HG03175 (cell line): ENCODE data around the gene PCCB.
"Not testable (repeated sequence)": the region's sequence is repeated elsewhere in the genome, so short reads cannot be mapped to it uniquely, and the experiment has no call there.

Experiments
- ATAC-seq: cut with Tn5 transposase; IDR thresholded peaks from one replicate; pipeline ENCODE4 v1.9.1; 2021; ENCODE audit warnings: mild to moderate bottlenecking, moderate library complexity; ENCODE audit not compliant: unreplicated experiment

The PCCB gene

DNA sequence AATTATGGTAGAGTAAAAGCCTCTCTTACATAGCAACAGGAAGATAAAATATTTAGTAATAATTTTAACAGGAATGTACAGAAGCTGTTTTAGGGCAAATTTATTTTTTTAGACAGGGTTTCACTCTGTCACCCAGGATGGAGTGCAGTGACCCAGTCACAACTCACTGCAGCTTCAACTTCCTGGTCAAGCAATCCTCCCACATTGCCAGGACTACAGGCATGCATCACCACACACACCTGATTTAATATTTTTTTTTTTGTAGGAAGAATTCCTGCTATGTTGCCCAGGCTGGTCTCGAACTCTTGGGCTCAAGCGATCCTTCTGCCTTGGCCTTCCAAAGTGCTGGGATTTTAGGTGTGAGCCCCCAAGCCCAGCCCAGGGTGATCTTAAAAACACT, 61.1 kb downstream of the PCCB start:
- no peak for ATAC-seq

DNA sequence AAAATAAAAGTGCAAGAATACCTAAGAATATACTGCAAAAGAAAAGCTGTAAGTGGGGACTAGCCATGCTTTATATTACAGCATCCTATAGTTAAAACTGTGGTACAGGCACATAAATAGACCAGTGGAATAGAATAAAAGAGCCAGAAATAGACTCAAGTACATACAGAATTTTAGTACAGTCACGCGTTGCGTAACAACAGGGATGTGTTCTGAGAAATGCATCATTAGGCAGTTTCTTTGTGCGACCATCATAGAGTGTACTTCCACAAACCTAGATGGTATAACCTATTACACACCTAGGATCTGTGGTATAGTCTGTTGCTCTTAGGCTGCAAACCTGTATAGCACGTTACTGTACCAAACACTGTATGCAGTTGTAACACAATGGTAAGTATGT, 61.8 kb downstream of the PCCB start:
- ATAC-seq: no peak

DNA sequence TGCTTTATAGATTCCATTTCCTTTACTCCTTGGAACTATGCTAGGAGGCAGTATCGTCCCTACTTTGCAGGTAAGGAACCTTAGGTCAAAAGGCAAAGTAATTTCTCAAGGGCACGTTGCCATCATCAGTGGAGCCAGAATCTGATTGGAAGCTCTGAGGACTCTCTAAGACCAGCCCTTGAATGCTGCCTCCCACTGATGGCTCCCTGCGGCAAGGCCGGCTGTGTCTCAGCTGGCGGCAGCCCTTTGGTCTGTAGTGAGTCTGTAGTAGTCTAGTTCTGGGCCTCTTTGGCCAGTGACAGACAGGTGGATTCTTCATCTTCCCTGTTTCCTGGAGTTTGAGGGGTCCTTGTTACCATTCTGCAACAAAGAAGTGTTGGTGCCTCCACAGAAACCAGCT, 76.2 kb downstream of the PCCB start:
- no peak for ATAC-seq

DNA sequence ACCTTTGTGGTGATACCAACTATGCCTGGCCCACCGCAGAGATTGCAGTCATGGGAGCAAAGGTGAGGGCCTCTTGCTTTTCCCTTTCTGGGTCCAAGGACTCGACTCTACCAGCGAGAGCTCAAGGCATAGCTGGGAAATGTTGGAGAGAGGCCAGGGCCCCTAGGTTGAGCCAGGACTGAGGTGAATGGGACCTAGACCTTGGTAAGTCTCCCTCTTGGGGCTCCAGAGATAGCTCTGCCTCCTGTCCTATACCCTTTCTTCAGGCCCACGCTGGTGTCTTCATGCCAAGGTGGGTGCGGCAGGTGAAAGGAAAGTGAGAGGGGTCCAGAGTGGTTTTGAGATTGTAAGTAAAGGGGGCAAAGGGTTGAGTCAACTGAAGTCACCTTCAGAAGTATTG, 77.5 kb downstream of the PCCB start:
- no peak for ATAC-seq

DNA sequence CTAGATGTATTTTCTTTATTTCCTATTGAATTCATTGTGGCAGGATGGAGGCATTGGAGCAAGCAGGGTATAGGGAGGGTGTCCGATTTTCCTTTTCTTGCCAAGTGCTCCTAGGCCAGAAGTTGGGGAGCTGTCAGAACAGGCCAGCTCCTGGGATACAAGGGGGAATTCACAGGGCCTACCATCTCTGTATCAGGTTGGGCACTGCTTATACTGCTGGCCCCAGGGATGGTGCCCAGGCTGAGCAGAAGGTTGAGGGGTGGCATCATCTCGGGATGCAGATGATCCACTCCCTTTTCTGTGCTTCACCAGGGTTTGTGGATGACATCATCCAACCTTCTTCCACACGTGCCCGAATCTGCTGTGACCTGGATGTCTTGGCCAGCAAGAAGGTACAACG, 79.5 kb downstream of the PCCB start:
- no peak for ATAC-seq

DNA sequence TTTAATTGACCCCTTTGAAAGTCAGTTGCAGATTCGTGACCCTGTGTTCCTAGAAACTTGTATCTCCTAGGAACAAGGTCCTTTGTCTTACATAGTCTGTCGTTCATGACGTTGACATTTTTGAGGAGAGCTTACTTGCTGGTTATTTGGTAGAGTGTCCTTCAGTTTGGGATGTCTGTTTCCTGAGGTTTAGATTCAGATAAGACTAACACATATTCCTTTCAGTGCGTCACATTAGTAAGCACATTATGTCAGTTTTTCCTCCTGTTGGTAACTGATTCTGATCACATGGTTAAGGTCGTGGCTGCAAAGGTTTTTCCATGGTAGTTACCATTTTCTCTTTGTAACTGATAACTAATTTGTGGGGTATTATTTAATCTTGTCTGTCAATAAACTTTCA, 80.8 kb downstream of the PCCB start:
- ATAC-seq: no peak

DNA sequence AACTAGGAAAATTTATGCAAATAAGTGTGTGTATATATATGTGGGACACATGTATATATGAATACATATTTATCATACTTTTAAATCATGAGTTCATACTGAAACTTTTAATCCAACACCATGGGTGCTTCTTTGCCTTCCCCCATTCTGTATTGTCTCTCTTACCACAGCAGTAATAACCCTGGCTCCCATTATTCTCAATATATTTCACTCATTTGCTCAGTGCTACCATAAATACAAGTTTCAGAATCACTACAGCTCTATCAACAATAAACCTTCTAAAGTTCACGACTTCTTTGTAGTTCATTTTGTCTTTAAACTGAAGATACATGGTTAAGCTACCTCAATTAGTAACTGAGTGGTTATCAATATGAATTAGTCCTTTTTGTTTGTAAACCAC, 82.2 kb downstream of the PCCB start:
- no peak for ATAC-seq

DNA sequence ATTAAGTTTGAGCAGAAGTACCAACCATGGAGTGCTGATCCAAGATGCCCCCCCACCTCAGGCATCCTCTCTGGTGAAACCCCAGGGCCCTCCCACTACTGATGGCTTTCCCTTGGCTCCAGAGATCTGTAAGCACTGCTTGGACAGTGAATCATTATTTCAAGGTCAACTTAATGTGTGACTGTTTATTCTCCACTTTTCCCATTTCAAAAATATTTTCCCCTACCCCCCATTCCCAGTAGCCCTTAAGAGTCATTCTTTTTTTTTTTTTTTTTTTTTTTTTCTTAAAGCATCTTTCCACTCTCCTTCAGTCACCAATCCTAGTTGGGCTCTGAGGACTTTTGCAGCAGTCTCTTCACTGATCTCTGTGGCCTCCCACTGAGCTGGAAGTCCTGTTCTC, 82.6 kb downstream of the PCCB start:
- ATAC-seq: no peak

DNA sequence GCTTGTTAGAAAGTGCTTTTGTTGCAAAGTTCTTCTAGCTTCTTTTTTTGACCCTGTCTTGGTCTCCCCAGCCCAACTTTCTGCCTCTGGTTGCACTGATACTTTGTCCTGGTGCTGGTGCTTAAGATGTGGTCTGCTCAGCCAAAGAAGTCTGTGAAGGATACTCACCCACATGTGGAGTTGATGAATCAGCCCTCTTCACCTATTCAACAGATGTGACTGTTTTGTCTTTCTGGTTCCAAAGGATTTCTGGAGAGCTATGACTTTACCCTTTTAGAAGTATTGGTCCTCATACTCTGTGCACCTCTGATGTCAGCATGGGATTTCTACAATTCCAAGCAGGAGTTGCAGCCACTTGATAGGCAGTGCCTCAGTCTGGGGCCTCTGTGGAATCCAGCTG, 84.1 kb downstream of the PCCB start:
- ATAC-seq: no peak

DNA sequence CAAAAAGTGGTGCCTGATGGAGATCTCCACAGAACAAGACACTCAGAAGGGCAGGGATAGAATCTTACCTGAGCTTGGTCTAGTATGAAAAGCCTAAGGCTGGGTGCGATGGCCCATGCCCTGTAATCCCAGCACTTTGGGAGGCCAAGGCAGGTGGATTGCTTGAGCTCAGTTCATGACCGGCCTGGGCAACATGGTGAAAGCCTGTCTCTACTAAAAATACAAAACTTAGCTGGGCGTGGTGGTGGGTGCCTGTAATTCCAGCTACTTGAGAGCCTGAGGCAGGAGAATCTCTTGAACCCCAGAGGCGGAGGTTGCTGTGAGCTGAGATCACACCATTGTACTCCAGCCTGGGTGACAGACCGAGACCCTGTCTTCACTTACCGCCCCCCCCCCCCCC, 84.6 kb downstream of the PCCB start:
- not testable (repeated sequence) for ATAC-seq

DNA sequence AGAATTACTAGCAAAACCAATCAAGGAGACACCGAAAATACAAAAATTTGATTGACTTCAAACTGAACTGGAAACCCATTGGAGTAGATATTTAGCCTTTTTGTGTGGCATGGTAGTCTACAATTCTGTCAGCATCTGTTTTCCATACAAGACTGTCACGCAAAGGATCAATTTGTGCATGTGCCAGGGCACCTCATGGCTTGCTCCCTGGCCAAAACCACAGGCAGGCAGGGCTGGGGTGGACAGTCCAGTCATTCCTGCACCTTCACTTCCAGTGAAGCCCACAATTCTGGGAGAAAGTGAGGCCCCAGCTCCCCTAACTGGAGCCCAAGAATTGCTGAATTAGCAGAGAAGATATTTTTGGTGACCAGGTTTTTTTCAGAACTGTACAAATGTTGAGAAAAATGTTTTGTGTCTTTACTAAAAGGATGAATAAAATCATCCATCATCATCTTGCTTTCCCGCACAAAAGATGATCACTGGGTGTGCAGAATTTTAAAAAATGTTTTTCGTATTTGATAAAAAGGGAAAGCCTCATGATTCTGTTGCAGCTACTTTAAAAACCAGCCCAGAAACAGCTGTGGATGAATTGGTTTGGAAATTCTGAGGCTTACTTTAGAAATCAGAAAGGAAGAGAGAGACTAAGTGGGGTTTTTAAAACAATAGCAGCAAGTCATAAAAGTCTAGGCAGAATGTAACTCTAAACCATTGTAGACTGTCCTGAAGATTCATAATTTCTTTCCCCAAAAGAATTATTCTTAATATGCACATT, 86.4 kb downstream of the PCCB start:
- ATAC-seq: no peak

DNA sequence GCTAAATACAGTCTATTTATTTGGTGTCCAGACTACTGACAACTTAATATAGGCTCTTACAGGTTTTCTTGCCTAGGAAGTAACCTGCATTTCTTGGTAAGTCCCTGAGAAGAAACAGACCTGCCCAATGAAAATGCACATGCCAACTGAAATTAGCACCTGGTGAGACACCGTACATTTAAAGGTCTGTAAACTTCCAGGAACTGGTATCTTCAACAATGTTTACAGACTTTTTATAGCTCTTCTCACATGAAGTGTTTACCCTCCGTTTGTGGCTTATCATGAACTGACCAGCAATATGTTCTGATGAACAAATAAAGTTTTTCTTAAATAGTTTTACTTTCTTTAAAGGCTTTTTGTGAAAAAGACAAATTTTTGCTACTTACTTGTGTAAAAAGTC, 93.3 kb downstream of the PCCB start:
- ATAC-seq: no peak

DNA sequence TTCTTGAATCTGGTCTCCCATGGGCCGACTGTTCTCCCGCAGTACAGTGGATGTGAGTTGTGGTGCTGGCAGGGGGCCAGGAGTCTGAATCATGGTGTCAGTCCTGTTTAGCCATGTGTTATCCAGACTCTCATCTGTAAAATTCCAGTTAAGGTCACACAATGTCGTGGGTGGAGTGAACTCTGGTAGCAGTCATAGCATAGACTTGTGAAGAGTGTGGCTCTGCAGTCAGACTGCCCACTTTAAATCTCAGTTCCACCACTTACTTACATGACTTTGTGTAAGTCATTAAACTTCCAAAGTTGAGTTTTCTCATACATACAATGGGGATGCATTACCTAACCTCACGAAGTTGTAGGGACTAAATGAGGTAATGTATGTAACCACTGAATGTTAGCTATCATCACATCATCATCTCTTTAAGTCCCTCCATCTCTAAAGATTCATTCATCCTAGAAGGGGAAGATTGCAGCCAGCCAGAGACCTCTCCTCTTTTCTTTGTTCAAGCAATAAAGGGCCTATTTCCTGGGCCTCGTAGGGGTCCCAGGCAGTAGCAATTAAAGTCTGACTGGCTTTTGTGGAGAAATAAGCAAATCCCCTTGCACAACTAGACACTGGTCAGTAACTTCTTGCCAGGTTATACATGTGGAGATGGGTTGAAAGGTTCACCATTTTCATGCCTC, 93.9 kb downstream of the PCCB start:
- no peak for ATAC-seq

DNA sequence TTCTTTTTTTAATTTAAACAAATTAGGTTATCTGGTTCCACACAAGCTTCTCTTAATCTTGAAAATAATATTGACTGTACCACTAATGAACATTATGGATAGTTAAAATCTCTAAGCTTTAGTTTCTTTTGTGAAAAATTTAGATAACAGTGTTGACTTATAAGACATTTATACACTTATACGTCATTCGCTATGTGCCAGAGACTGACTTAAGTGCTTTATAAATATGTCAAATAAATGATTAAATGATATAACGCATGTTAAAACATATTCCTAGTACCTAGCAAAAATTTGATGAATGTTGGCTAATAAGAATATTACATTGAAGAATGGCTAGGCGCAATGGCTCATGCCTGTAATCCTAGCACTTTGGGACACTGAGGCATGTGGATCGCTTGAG, 96.3 kb downstream of the PCCB start:
- no peak for ATAC-seq

DNA sequence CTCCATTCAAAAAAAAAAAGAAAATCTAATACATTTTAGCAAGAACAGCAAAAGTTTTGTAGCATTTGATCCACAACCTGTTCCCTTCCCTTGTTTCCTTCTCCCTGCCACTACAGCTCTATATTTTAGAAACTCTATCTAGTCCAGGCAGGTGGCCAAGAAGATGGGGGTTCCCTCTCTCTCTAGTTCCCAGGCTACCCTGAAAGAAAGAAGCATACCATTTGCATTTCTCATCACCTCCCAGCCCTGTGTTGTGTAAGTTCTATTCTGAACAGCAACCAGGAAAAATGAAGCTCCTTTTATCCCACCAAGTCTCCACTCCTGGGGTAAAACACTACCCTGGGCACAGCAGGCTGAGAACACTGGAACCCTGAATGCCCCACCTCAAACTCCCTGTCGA, 100.0 kb downstream of the PCCB start:
- ATAC-seq: no peak

DNA sequence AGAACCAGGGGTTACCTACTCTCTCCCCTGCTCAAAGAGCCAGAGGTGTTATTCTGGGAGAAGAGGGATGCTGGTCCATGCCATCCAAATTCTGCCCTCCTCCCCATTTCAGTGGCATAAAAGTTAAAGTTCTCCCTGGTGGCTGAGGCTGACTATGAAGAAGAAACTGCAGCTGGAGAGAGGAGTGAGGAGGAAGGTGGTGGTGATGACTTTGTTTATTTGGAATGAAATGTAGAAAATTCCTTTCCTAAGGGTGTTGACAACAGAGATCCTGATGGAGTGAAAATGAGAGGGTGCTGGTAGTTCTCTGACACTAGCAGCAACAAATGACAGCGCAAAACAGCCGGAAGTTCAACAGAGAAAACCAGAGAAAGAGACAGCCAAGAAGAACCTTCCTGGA, 100.4 kb downstream of the PCCB start:
- ATAC-seq: no peak

DNA sequence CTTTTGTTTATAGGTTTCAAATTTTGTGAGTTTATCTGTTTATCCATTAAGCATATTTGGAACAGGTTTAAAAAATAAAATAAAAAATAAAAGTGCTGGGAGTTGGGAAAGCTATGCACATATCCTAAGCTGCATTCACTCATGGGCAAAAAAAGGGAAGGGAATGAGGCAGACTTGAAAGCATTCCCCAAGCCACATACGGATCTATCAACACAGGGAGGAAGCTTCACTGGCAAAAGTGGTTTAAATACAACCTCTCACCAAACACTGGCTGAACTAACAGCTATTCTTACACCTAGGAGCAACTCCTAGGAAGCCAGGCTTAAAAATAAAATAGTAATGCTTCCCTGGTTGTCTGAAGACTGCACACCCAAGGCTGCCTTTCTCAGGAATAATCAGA, 101.2 kb downstream of the PCCB start:
- ATAC-seq: no peak

DNA sequence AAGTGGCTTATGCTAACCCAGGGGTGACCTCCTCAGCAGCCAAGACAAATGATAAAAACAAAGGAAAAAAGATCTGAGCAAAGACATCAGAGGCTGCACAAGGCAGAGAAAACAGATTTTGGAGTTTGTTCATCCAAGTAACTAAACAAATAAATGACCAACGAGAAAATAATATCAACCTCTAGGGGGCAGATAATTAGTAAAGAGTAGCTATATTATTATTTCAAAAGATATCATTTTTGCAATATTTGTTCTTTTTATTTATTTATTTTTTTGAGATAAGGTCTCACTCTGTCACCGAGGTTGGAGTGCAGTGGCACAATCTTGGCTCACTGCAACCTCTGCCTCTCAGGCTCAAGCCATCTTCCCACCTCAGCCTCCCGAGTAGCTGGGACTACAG, 101.8 kb downstream of the PCCB start:
- ATAC-seq: no peak

DNA sequence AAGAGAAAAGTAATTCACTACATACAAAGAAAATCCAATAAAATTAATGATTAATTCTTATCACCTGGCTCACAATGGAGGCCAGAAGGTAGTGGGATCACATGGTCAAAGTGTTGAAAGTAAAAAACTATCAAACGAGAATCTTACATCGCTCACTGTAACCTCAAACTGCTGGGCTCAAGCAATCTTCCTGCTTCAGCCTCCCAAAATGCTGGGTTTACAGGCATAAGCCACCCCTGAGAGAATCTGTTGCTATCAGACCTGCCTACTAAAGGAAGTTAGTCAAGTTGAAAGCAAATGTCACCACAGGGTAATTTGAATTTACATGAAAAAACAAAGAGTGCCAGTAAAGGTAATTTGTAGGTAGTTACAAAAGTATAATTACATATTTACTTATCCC, 103.3 kb downstream of the PCCB start:
- no peak for ATAC-seq

DNA sequence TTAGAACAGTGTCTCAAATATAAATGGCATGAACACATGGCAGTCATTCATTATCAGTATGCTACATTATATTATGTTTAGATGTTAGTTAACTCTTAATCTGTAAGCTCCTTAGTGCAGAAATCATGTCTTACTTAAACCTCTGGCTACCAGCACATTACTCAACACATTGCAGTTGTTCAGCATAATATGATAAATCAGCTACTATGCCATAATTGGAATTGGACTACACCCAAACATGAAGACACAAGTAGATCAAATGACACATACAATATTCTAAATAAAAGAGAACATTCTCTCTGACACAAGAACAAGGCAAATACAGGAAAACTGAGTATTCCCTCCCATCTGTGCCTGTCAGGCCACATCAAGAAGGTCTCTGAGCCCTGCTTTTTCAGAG, 116.1 kb downstream of the PCCB start:
- ATAC-seq: no peak

DNA sequence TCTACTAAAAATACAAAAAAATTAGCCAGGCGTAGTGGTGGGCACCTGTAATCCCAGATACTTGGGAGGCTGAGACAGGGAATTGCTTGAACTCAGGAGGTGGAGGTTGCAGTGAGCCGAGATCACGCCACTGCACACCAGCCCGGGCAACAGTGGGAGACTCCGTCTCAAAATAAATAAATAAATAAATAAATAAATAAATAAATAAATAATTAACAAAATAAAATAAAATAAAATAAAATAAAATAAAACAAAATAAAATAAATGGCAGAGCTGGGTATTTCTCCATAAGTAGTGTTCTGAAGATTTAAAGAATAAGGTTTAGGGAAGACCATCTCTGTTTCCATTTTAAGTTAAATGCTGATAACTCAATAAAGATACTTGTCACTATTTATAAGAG, 125.7 kb downstream of the PCCB start:
- ATAC-seq: not testable (repeated sequence)

DNA sequence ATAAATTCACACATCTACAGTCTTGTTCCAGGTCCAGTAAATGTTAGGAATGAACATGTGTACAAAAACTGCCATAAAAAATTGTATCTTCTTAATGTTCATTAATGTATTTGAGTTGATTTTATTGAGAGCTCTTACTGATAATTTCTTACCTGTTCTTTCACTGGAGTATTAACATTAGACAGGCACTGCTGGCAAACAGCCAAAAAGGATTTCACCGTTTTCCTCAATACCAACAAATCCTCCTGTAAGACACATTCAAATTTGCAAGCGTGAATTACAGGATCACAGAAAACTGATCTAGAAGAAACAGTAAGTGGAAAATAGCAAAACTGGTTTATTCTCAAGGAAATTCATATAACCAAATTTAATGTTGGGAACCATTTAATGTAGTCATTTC, 127.4 kb downstream of the PCCB start:
- ATAC-seq: no peak

DNA sequence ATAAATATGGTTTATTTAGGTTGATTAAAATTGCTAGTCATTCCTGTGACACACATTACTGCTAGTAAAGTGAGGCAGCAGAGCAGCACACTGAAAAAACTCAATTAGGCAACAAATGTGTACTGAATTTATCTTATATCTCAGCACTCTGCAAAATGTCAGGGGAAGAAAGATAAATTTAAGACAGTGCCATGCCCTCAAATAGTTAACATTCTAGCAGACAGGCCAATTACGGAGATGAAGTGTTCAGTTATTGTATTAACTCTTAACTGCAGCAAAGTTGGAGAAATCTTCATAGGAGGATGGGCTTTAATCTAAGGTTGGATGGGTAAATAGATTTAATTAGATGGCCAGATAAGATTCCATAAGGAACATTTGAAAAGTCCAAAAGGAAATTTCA, 127.9 kb downstream of the PCCB start:
- ATAC-seq: no peak
